GF-D8 (cell line): ENCODE measurements around the gene SH3D19.

Source experiments
- DNase-seq: peaks from one replicate; lab custom pipeline; 2025; lab: John Stamatoyannopoulos, UW

The SH3D19 gene

DNA sequence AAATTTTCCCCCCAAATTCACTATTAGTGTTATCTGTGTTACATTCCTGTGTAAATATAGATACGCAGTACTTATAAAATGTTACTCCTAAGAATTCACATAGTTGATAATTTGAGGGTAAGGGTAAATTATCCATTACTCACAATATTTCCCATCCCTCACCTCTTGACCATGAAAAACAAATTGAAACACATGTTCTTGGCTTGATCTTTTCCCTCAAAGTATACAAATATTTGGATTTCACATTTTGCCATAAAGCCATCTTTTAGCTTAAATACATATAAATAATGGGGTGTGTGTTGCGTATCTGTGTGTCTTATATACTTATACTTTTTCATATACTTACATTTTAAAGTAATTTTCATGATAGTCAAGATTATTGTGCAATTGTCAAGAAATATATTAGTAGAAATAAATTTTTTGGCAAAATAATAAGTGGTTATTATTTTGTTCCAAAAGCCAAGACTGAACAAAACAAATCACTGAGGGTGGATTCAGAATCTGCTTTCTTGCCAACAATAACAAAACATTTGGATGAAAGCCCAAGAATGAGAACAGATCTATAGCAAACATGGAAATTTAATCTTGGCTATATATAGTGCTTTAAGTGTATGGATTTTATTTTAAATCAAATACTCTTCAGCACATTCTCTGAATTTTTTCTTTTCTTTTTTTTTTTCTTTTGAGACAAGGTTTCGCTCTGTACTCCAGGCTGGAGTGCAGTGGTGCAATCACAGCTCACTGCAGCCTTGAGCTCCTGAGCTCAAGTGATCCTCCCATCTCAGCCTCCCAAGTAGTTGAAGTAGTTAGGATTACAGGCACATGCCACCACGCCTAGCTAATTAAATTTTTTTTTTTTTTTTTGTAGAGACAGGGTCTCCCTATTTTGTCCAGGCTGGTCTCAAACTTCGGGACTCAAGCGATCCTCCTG lies 97.0 kb downstream of the SH3D19 start:
- DNase-seq = no peak

GRCh38 chr4:151227731-151228130 lies 97.7 kb downstream of the SH3D19 start:
- no peak for DNase-seq

DNA sequence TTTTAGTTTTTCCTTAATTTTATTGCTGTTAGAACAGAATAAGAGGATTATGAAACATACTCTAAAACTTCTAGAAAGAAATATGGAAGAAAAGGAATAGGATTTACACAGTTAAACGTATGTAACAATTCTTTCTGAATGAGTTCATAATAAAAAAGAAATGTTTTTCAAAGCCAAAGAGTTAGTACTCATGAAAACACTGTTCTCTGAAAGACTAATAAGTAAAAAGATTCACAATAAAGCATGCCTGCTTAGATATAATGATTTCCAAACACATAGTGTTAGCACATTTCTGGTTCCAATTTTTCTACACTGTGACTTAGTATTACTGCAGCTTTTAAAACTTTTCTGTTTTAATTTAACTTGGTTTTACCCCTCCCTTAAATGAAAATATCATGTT lies 98.2 kb downstream of the SH3D19 start:
- DNase-seq = no peak

DNA sequence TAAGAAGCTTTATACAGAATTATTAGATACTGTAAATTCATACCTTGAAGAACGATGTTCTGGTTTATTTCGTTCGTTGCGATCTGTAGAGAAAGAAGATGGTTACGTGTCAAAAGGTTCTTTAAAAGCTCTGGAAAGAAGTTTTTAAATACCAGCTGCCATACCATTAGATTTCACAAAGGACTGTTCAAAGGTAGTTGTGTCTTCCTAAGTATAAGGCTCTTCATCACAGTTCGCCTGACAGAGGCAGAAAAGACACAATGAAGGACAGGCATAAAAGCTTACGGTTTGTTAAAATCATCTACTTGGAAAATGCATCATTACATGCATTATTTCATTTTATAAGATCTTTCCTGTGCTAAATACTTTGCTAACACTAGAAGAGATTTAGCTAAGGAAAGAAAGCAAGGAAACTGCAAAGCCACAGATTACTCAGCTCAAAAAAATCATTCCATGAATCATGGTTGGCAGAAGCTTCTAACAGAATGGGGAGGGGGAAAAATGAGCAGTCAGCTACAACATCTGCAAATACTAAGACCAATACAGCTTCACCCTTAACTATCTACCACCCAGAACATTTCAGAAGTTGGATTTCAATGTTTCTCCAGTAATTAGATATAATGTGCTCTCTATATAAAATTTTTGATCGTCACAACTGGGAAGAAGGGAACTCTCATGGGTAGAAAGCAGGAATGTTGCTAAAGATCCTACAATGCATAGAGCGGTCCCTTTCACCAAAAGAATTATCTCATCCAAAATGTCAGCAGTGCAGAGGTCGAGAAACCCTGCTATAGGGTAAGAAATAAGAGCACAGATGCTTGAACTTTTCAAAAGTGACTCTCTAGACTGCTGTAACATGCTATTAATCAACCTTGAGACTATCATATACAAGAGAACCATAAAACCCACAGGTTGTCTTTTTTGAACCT lies 99.1 kb downstream of the SH3D19 start:
- no peak for DNase-seq

GRCh38 chr4:151223465-151223864 lies 101.9 kb downstream of the SH3D19 start:
- DNase-seq = no peak

GRCh38 chr4:151219948-151220347 lies 105.5 kb downstream of the SH3D19 start:
- no peak for DNase-seq

DNA sequence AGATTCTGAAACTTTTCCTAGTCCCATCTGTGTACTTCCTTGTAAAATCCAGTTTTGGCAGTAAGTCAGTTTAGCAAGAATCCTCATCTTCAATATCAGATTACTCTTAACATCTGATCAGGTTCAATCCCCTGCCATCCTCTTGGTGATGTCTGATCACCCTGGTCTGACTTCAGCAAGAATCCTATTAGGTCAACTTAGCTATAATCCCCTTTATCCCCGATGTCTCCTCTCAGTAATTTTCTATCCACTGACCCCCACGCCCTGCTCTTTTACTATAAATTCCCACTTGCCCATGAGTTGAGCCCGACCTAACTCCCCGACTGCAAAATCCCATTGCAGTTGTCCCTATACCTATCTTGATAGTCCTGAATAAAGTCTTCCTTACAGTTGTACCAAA lies 106.3 kb downstream of the SH3D19 start:
- DNase-seq = no peak

- DNase-seq = no peak
Measured at GRCh38 chr4:151218343-151218742, 107.1 kb downstream of the SH3D19 start.

DNA sequence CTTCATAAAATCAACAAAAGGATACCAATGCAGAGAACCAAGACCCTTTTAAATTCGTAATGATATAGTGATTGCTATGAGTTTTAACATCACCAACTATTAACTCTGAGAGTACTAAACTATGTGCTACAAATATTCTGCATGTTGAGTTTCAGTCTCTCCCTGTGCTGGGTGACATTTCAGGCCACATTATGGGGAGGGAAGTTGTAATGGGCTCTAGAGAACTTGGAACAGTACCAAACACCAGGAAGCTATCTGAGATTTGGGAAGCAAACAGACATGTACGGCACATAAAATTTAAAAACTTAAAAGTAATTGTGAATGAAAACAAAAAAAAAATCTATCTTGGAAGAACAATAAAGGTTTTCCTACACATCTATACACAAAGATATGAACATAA lies 108.1 kb downstream of the SH3D19 start:
- DNase-seq = no peak

GRCh38 chr4:151215295-151215694 lies 110.1 kb downstream of the SH3D19 start:
- DNase-seq = no peak

DNA sequence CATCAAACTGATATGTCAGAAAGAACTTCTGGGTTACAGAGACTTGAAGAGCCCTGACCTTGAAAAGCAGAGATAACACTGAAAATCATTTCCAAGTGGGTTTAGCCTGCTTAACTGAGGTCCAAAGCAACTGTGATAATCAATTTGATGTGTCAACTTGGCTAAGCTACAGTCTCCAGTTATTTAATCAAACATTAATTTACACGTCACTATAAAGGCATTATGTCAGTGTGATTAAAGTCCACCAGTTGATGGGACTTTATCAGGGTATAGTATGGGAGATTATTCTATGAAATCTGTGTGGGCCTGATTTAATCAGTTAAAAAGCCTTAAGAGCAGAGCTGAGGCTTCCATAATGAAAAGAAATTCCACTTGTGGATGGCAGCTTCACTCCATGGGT lies 117.5 kb downstream of the SH3D19 start:
- DNase-seq = no peak

DNA sequence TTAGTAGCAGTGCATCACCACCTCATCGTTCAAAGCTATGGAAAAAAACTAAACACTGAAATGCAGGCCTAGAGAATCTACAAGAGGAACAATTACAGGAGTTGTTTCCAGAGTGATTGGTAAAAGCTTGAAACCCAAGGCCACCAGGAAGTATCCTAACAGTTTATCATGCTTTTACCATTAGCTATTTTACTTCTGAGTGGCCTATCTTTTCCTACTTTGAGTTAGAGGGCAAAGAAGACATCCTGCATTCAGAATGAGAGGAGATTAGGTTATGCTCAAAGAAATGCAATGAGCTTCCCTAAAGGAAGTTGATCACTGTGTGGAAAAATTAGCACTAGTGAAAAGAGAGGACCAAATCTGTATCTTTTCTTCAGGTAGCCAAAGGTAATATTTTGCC lies 118.2 kb downstream of the SH3D19 start:
- no peak for DNase-seq

DNA sequence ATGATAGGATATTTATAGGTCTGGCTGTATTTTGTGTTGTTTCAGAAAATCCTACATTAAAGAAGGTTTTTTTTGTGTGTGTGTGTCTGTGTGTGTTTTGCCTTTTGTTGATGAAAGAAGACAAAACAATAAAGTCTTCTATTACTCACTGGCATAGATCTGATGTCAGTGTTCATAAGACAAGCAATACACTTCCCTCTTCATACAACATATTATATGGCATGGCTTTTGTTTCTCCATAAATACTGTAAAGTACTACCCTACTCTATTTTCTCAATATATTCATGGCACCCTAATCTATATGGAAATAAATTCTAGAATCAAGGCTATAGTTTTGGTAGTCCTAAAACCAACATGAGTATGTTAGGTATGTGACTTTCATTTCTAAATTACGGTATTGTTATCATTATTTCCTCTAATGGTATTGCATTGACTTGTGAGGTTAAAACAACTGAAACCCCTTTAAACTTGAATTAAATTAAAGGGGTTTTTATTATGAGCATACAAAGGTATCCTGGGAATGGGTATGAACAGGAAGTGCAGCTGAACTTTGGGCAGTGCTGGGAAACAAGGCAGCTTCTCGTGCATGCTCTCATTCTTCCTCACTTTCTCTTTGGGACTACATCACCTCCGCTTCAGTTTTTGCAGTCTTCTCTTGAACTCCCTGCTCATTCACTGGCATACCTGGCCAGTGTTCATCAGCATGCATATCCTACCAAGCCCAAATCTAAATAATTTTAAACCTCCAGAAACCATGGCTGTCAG lies 119.0 kb downstream of the SH3D19 start:
- no peak for DNase-seq

GRCh38 chr4:151205722-151206121 lies 119.7 kb downstream of the SH3D19 start:
- no peak for DNase-seq

- no peak for DNase-seq
Measured at GRCh38 chr4:151204925-151205524, 120.4 kb downstream of the SH3D19 start.

DNA sequence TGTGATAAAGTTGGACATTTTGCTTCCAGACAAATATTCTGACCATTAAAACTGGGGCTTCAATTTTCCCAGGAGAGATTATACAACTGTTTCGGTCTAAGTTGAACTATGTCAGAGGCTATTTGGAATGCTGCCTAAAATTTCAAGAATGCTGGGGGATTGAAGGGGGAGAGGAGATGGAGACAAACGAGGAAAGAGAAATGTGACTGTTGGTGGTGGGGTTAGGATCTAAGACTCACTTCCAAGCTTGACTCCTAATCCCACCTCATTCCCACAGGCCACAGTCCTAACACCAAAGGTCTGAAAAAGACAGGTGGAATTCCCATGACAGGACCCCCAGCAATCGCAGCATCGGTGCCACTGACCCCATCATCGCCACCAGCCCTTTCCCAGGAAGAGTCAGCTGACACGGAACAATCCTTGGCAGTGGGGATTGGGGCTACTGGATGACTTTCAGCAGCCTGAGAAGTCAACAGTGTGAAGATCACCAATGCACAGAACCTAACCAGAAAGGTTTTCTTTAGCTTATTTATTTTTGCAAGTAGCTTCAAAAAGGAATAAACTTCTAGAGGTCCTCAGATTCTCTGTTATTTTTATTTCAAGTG lies 122.5 kb downstream of the SH3D19 start:
- no peak for DNase-seq

DNA sequence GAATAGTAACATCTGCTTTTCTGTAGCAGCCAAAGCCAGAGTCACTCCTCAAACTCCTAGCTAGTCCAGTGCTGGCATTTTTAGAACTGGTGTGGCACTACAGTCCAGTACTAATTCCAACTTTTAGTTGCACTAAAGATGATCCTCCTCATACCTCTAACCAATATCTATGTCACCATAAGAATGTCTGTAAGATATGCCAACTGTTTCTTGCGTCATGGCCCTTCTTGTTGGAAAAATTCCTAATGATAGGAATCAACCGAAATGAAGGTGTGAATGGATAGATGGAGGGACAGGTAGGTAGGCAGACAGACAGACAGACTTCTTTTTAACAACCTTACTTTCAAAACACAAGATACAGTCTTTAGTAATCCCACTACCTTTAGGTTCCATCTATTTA lies 123.0 kb downstream of the SH3D19 start:
- DNase-seq = no peak

DNA sequence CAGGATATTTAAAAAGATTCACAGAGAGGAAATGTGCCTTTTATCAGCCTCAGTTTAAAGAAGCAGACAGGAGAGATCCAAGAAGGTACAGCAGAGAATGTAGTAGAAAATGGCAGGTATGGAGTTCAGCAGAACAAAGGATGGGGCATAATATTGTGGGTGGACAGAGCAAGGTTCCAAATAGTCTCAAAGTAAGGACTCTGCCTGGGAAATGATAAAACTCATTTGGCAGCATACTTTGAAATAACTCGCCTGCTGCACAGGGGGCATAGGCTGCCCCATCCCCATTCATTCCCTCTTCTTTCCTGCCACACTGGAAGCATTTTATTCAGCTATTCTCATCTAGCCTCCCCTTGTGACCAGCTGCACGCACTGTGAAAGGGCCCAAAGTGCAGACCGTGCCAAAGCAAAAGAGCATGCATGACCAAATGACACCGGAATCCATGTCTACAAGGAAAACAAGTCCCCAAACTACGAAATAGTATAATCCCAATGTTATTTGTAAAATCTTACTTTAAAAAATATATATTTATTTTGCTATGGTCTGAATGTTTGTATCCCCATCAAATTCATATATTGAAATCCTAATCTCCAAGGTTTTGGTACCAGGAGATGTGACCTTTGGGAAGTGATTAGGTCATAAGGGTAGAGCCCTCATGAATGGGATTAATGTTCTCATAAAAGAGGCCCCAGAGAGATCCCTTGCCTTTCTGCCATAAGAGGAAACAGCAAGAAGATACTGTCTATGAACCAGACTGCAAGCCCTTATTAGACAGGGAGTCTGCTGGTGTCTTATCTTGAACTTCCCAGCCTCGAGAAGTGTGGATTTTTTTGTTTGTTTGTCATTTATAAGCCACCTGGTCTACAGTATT lies 125.8 kb downstream of the SH3D19 start:
- no peak for DNase-seq

DNA sequence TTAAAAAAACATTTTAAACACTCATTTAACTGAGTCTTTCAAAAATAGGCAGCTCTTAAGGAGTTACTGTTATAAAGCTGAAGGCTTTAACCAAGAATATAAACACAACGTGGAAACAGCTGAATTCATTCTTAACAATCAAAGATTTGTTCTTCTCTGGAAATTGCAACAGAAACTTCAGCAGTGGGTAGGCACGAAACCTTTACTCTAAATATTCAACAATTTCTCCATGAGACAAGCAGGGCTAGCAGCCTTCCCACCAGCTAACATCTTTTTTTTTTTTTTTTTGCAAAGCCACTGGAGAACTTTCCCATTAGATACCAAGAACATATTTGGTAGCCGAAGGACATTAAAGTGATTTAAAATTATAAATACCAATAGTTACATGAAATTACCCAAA lies 126.7 kb downstream of the SH3D19 start:
- no peak for DNase-seq

DNA sequence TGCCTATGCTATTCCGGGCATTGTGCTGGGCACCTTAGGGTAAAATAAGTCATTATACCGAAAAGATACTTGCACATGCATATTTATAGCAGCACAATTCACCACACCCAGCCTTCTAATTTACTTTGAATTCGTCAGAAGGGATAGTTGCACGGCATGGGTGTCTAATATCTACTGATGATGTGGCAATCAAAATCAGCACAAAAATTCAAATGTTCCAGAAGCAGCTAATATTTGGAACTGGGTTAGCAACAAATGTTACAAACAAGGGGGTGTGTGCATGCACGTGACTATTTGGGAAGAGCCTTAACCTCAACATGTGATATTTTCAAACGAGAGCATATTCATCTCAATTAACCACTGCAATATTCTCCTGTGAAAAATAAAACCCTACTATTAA lies 128.2 kb downstream of the SH3D19 start:
- no peak for DNase-seq
